SK-N-SH (cell line): ENCODE results near the gene IL16. TPM values are rescaled to one million over a fixed set of nuclear protein-coding genes. Genes with fewer than 3 reads are reported as not detected.

Experiments used
- CTCF ChIA-PET: fragments of 300-600, 350-600 bp; formaldehyde crosslinking; extraction: SDS; loops from one replicate; lab custom pipeline; 2021; lab: Yijun Ruan, JAX
- POLR2A ChIA-PET: fragments of 350-600 bp; sonication (Branson Sonifier 250); formaldehyde crosslinking; extraction: SDS; loops from one replicate; lab custom pipeline; 2020; ENCODE audit warnings: antibody characterized with exemption, inconsistent platforms; lab: Yijun Ruan, JAX
- DNase-seq: peaks from one replicate; pipeline ENCODE4 v3.0.0; 2012
- H2AFZ ChIP-seq: fragments of 200-600 bp; sonication (generic); 2 replicates; pipeline ENCODE4 v1.8.1; 2016; ENCODE audit warnings: antibody characterized with exemption, mild to moderate bottlenecking, low read depth
- H3F3A ChIP-seq: fragments of 200-600 bp; sonication (generic); replicated peaks from 2 replicates; pipeline ENCODE3; 2016; ENCODE audit warnings: antibody characterized with exemption, mild to moderate bottlenecking; ENCODE audit not compliant: insufficient read depth
- H3K27ac ChIP-seq, 2 experiments: fragments of 200-500 bp in 1 of 2; fragments of 200-600 bp in 1 of 2; sonication (Bioruptor generic) in 1 of 2; sonication (generic), shearing (Covaris generic) in 1 of 2; 2 replicates each; pipeline versions ENCODE4 v1.5.1 to v1.6.1; 2014 to 2016; ENCODE audit warnings: low read depth in 2 of 2, inconsistent platforms in 1 of 2, low read length in 1 of 2, mild to moderate bottlenecking in 1 of 2, mixed read lengths in 1 of 2
- H3K27me3 ChIP-seq: fragments of 200-600 bp; sonication (generic), shearing (Covaris generic); 2 replicates; pipeline ENCODE4 v1.6.1; 2016; ENCODE audit warnings: mixed run types; ENCODE audit not compliant: insufficient read depth
- H3K36me3 ChIP-seq, 2 experiments: fragments of 200-500 bp in 1 of 2; fragments of 200-600 bp in 1 of 2; sonication (Bioruptor generic) in 1 of 2; sonication (generic) in 1 of 2; replicated peaks in 1 of 2; 2 replicates each; pipeline versions ENCODE3 to v1.5.1; 2014 to 2016; ENCODE audit warnings: low read length in 1 of 2, mild to moderate bottlenecking in 1 of 2; ENCODE audit not compliant: insufficient read depth in 2 of 2, control insufficient read depth in 1 of 2
- H3K4me1 ChIP-seq, 2 experiments: fragments of 200-500 bp in 1 of 2; fragments of 200-600 bp in 1 of 2; sonication (Bioruptor generic) in 1 of 2; sonication (generic), shearing (Covaris generic) in 1 of 2; 2 replicates each; pipeline versions ENCODE4 v1.5.1 to v1.6.1; 2014 to 2016; ENCODE audit warnings: low read depth in 1 of 2, low read length in 1 of 2, mixed run types in 1 of 2; ENCODE audit not compliant: insufficient read depth in 2 of 2, control insufficient read depth in 1 of 2
- H3K4me2 ChIP-seq: fragments of 200-600 bp; sonication (generic), shearing (Covaris generic); 2 replicates; pipeline ENCODE4 v1.6.1; 2017; ENCODE audit warnings: mixed run types
- H3K4me3 ChIP-seq, 2 experiments: fragments of 200-500 bp in 1 of 2; fragments of 200-600 bp in 1 of 2; sonication (Bioruptor generic) in 1 of 2; sonication (generic), shearing (Covaris generic) in 1 of 2; 2 replicates each; pipeline versions ENCODE4 v1.5.1 to v1.8.1; 2014 to 2016; ENCODE audit warnings: low read depth in 2 of 2, inconsistent platforms in 1 of 2, low read length in 1 of 2, mild to moderate bottlenecking in 1 of 2, mixed read lengths in 1 of 2, moderate library complexity in 1 of 2
- H3K79me2 ChIP-seq: fragments of 200-600 bp; sonication (generic); 2 replicates; pipeline ENCODE4 v1.8.1; 2017; ENCODE audit warnings: mild to moderate bottlenecking; ENCODE audit not compliant: insufficient read depth
- H3K9ac ChIP-seq: fragments of 200-600 bp; sonication (generic); 2 replicates; pipeline ENCODE4 v1.6.1; 2017; ENCODE audit warnings: mixed run types
- H3K9me2 ChIP-seq: fragments of 200-600 bp; sonication (generic); 2 replicates; pipeline ENCODE4 v1.6.1; 2017; ENCODE audit warnings: mixed run types
- H3K9me3 ChIP-seq: fragments of 200-600 bp; sonication (generic); 2 replicates; pipeline ENCODE4 v1.6.1; 2017; ENCODE audit warnings: mixed run types, mild to moderate bottlenecking, moderate library complexity
- H4K20me1 ChIP-seq: fragments of 200-600 bp; sonication (generic); 2 replicates; pipeline ENCODE4 v1.6.1; 2017; ENCODE audit warnings: mild to moderate bottlenecking, mixed run types; ENCODE audit not compliant: insufficient read depth
- FOXM1 ChIP-seq: IDR thresholded peaks from 2 replicates; pipeline ENCODE4 v1.4.0; 2012; ENCODE audit warnings: low read depth, mild to moderate bottlenecking
- GABPA ChIP-seq: IDR thresholded peaks from 2 replicates; pipeline ENCODE4 v1.4.0; 2012; ENCODE audit warnings: low read depth, mild to moderate bottlenecking
- JUND ChIP-seq: IDR thresholded peaks from 2 replicates; pipeline ENCODE4 v1.4.0; 2012
- MEF2A ChIP-seq: IDR thresholded peaks from 2 replicates; pipeline ENCODE4 v1.4.0; 2012; ENCODE audit warnings: low read depth, borderline replicate concordance
- NFIC ChIP-seq: IDR thresholded peaks from 2 replicates; pipeline ENCODE4 v1.4.0; 2012; ENCODE audit warnings: borderline replicate concordance
- NRF1 ChIP-seq: IDR thresholded peaks from 2 replicates; pipeline ENCODE4 v1.6.1; 2012; ENCODE audit warnings: low read depth, mild to moderate bottlenecking, low read length
- RAD21 ChIP-seq: IDR thresholded peaks from 2 replicates; pipeline ENCODE4 v1.6.1; 2012; ENCODE audit warnings: mild to moderate bottlenecking, low read length
- RFX5 ChIP-seq: IDR thresholded peaks from 2 replicates; pipeline ENCODE4 v1.6.1; 2012; ENCODE audit warnings: mild to moderate bottlenecking, improper control_type of control experiment, low read length
- RXRA ChIP-seq: IDR thresholded peaks from 2 replicates; pipeline ENCODE4 v1.4.0; 2012; ENCODE audit warnings: low read depth, mild to moderate bottlenecking, borderline replicate concordance
- TAF1 ChIP-seq: IDR thresholded peaks from 2 replicates; pipeline ENCODE4 v1.6.1; 2012; ENCODE audit warnings: low read depth, mild to moderate bottlenecking, low read length, moderate library complexity, borderline replicate concordance
- USF1 ChIP-seq: IDR thresholded peaks from 2 replicates; pipeline ENCODE4 v1.4.0; 2012; ENCODE audit warnings: low read depth, borderline replicate concordance
- WGBS: methylation state at CpG from one replicate; pipeline ENCODE4 v1.1.6; 2017; ENCODE audit warnings: low lambda C conversion rate; 5-methylcytosine and 5-hydroxymethylcytosine counted together
- polyA plus RNA-seq, 3 experiments: library from polyadenylated mRNA; depleted of rRNA; stranded (reverse); fragments of >200 nt; gene quantifications; 2 replicates each; pipeline ENCODE4 v1.2.3, GENCODE V29; 2012

IL16 gene
- polyA plus RNA-seq, 1 of the 3 experiments (the other 2 are of a cell fraction), result not detected

GRCh38 chr15:81191701-81192100, 5.0 kb upstream of the IL16 start (continued):
- no peak for TF ChIP-seq NRF1
- TF ChIP-seq USF1, result no peak
- no peak for TF ChIP-seq JUND
- no peak for TF ChIP-seq GABPA

- Histone ChIP-seq H3K36me3 (no peaks in the 10 kb centered on the region), H4K20me1 (no peaks in the 10 kb centered on the region), H3K9ac (no peak overlapping the region), H3F3A (no peaks in the 10 kb centered on the region), H3K9me3 (no peaks in the 10 kb centered on the region), H3K4me3 (no peak overlapping the region), H3K9me2 (no peaks in the 10 kb centered on the region), H3K79me2 (no peaks in the 10 kb centered on the region), H3K27me3 (no peaks in the 10 kb centered on the region), H2AFZ (no peak overlapping the region)
- 37% methylated on average over 5 of the region's 5 CpGs for WGBS
- no peak for DNase-seq
- ChIA-PET POLR2A (no interaction called here), CTCF (no interaction called here)
- TF ChIP-seq MEF2A (no peak), RFX5 (no peak), NFIC (no peak), RXRA (no peak)
- TF ChIP-seq, all 33 proteins: peak for 0
- H3K27ac ChIP-seq, result no peak overlapping the region
- H3K4me1 ChIP-seq, result no peaks in the 10 kb centered on the region
- no peak overlapping the region for H3K4me2 ChIP-seq
These were observed 2.0 kb upstream of the IL16 start for GRCh38 chr15:81194723-81195122.

GRCh38 chr15:81195339-81195864, 1.3 kb upstream of the IL16 start:
- H3K36me3 ChIP-seq, result no peaks in the 10 kb centered on the region
- TF ChIP-seq TAF1, result no peak
- no peak for TF ChIP-seq FOXM1
- TF ChIP-seq NFIC, result no peak
- no peak for TF ChIP-seq RAD21
- TF ChIP-seq, all 33 proteins: peak for 0
- 44% methylated on average over 7 of the region's 8 CpGs for WGBS
- H3K79me2 ChIP-seq, result no peaks in the 10 kb centered on the region
- H3K9ac ChIP-seq, result no peak overlapping the region
- ChIA-PET CTCF (no interaction called here), POLR2A (no interaction called here)
- H3K9me3 ChIP-seq, result no peaks in the 10 kb centered on the region
- no peak overlapping the region for H3K4me2 ChIP-seq
- H2AFZ ChIP-seq, result no peak overlapping the region
- no peaks in the 10 kb centered on the region for H3K4me1 ChIP-seq
- H3K4me3 ChIP-seq, result no peak overlapping the region
- no peaks in the 10 kb centered on the region for H3F3A ChIP-seq
- DNase-seq, result no peak
- H3K27me3 ChIP-seq, result no peaks in the 10 kb centered on the region
- no peaks in the 10 kb centered on the region for H3K9me2 ChIP-seq
- no peaks in the 10 kb centered on the region for H4K20me1 ChIP-seq
- H3K27ac ChIP-seq, result no peak overlapping the region

- Histone ChIP-seq H3K4me2 (no peak overlapping the region), H3K27me3 (no peaks in the 10 kb centered on the region), H3K9me3 (no peaks in the 10 kb centered on the region), H2AFZ (no peak overlapping the region), H3K79me2 (no peaks in the 10 kb centered on the region), H3K9ac (no peak overlapping the region), H3K27ac (no peak overlapping the region), H3K4me1 (no peaks in the 10 kb centered on the region), H3K36me3 (no peaks in the 10 kb centered on the region), H3K4me3 (no peak overlapping the region), H4K20me1 (no peaks in the 10 kb centered on the region), H3F3A (no peaks in the 10 kb centered on the region), H3K9me2 (no peaks in the 10 kb centered on the region)
- no peak for TF ChIP-seq GABPA
- ChIA-PET POLR2A (no interaction called here), CTCF (interaction anchor here (1.6 kb wide), 1 partner anchor 41 kb away, joined by 3 read pairs; no protein-coding TSS in a partner anchor)
- DNase-seq, result no peak
- 41% methylated on average over 7 of the region's 7 CpGs for WGBS
These were observed 564 bp downstream of the IL16 start for GRCh38 chr15:81197255-81197630.
